GM23248 (cell line): Measurements from ENCODE around the gene PTPN6. TPM values are rescaled to one million over a fixed set of nuclear protein-coding genes. Genes with fewer than 3 reads are reported as not detected.

ENCODE experiments used
- DNase-seq: peaks from one replicate; pipeline ENCODE4 v3.0.0-alpha.2; 2015
- H2AFZ ChIP-seq: fragments of 200-600 bp; sonication (generic); 2 replicates; pipeline ENCODE4 v1.6.1; 2016; ENCODE audit warnings: antibody characterized with exemption
- H3F3A ChIP-seq: fragments of 200-600 bp; sonication (generic); 2 replicates; pipeline ENCODE4 v1.6.1; 2016; ENCODE audit warnings: mild to moderate bottlenecking, antibody characterized with exemption, mixed run types; ENCODE audit not compliant: insufficient read depth
- H3K27ac ChIP-seq: fragments of 200-600 bp; sonication (generic); 2 replicates; pipeline ENCODE4 v1.5.1; 2016; ENCODE audit warnings: mild to moderate bottlenecking
- H3K27me3 ChIP-seq: fragments of 200-600 bp; sonication (generic); replicated peaks from 2 replicates; pipeline ENCODE4 v1.6.1; 2016; ENCODE audit warnings: mild to moderate bottlenecking; ENCODE audit not compliant: insufficient read depth
- H3K36me3 ChIP-seq: fragments of 200-600 bp; sonication (generic); 2 replicates; pipeline ENCODE4 v1.6.1; 2016; ENCODE audit warnings: low read depth, mild to moderate bottlenecking
- H3K4me1 ChIP-seq: fragments of 200-600 bp; sonication (generic); 2 replicates; pipeline ENCODE4 v1.6.1; 2016; ENCODE audit warnings: mild to moderate bottlenecking; ENCODE audit not compliant: insufficient read depth
- H3K4me2 ChIP-seq: fragments of 200-600 bp; sonication (generic); one replicate; pipeline ENCODE4 v1.6.1; 2016; ENCODE audit warnings: mild to moderate bottlenecking; ENCODE audit not compliant: unreplicated experiment
- H3K4me3 ChIP-seq: fragments of 200-600 bp; sonication (generic); 2 replicates; pipeline ENCODE4 v1.5.1; 2016; ENCODE audit warnings: mild to moderate bottlenecking
- H3K79me2 ChIP-seq: fragments of 200-600 bp; sonication (generic); 2 replicates; pipeline ENCODE4 v1.6.1; 2016; ENCODE audit warnings: mild to moderate bottlenecking; ENCODE audit not compliant: insufficient read depth
- H3K9ac ChIP-seq: fragments of 200-600 bp; sonication (generic); 2 replicates; pipeline ENCODE4 v1.6.1; 2016; ENCODE audit warnings: mild to moderate bottlenecking
- H3K9me2 ChIP-seq: fragments of 200-600 bp; sonication (generic); 2 replicates; pipeline ENCODE4 v1.6.1; 2016; ENCODE audit warnings: mixed run types, mild to moderate bottlenecking, moderate library complexity; ENCODE audit not compliant: insufficient read depth
- H3K9me3 ChIP-seq: fragments of 200-600 bp; sonication (generic); one replicate; pipeline ENCODE4 v1.6.1; 2017; ENCODE audit warnings: low read depth
- H4K20me1 ChIP-seq: fragments of 200-600 bp; sonication (generic); 2 replicates; pipeline ENCODE4 v1.6.0; 2016; ENCODE audit not compliant: insufficient read depth
- EZH2 ChIP-seq: fragments of 200-600 bp; sonication (generic); IDR thresholded peaks from 2 replicates; pipeline ENCODE4 v1.6.1; 2018; ENCODE audit warnings: antibody characterized with exemption, mild to moderate bottlenecking; ENCODE audit not compliant: insufficient read depth, poor library complexity, severe bottlenecking
- EZH2phosphoT487 ChIP-seq: fragments of 200-600 bp; sonication (generic); IDR thresholded peaks from 2 replicates; pipeline ENCODE4 v1.6.1; 2018; ENCODE audit warnings: antibody characterized with exemption, moderate library complexity, mild to moderate bottlenecking, low read depth; ENCODE audit not compliant: insufficient read depth
- WGBS, 2 experiments: methylation state at CpG; one replicate each; pipeline ENCODE4 v1.1.6; 2015 to 2017; ENCODE audit warnings: low lambda C conversion rate in 2 of 2, low coverage in 1 of 2; ENCODE audit errors: missing lambda C conversion rate in 2 of 2; 5-methylcytosine and 5-hydroxymethylcytosine counted together
- in situ Hi-C: fragments of 300-500 bp; cut with MboI; formaldehyde crosslinking; loops from 2 replicates; pipeline ENCODE4 v1.15.0; 2020
- polyA plus RNA-seq: library from polyadenylated mRNA; unstranded; fragments of >200 nt; fragmentation: Nextera tagmentation; extraction: Ambion mirVana; gene quantifications from 2 replicates; pipeline ENCODE4 v1.2.1, GENCODE V29; 2016
- total RNA-seq: library from RNA; depleted of rRNA; stranded (reverse); fragments of >200 nt; shearing (Covaris generic); gene quantifications from 2 replicates; pipeline ENCODE4 v1.2.3, GENCODE V29; 2014

PTPN6 gene
- total and polyA plus RNA-seq, 2 experiments from 2014 or later: 0.21 TPM; not detected in 1

GRCh38 chr12:6952863-6953441 is 1.8 kb downstream of the PTPN6 start:
- no peaks in the 10 kb centered on the region for H3K9me3 ChIP-seq
- H3K4me3 ChIP-seq: no peak overlapping the region
- no peak overlapping the region for H3K27ac ChIP-seq
- H3K4me2 ChIP-seq: no peak overlapping the region
- no peak overlapping the region for H3K9ac ChIP-seq
- DNase-seq: no peak
- H3K9me2 ChIP-seq: no peaks in the 10 kb centered on the region
- no peaks in the 10 kb centered on the region for H4K20me1 ChIP-seq
- no peaks in the 10 kb centered on the region for H3K27me3 ChIP-seq
- in situ Hi-C loops: no loop called here
- no peaks in the 10 kb centered on the region for H3K36me3 ChIP-seq
- TF ChIP-seq EZH2: no peak
- TF ChIP-seq EZH2phosphoT487: no peak
- no peak overlapping the region for H2AFZ ChIP-seq
- H3F3A ChIP-seq: no peaks in the 10 kb centered on the region
- no peaks in the 10 kb centered on the region for H3K4me1 ChIP-seq
- no peaks in the 10 kb centered on the region for H3K79me2 ChIP-seq
- 91% methylated on average over 15 of the region's 15 CpGs for WGBS, 2 experiments

GRCh38 chr12:6953442-6954315 is 2.5 kb downstream of the PTPN6 start:
- no peaks in the 10 kb centered on the region for H4K20me1 ChIP-seq
- TF ChIP-seq EZH2 (no peak), EZH2phosphoT487 (no peak)
- H3K9ac ChIP-seq: no peak overlapping the region
- in situ Hi-C loops: no loop called here
- H3K79me2 ChIP-seq: no peaks in the 10 kb centered on the region
- no peaks in the 10 kb centered on the region for H3K9me3 ChIP-seq
- DNase-seq: no peak
- 70 to 72% methylated on average over 17 to 24 of the region's 24 CpGs for WGBS, 2 experiments
- no peaks in the 10 kb centered on the region for H3F3A ChIP-seq
- no peak overlapping the region for H3K4me2 ChIP-seq
- H3K36me3 ChIP-seq: no peaks in the 10 kb centered on the region
- no peak overlapping the region for H2AFZ ChIP-seq
- H3K9me2 ChIP-seq: no peaks in the 10 kb centered on the region
- no peaks in the 10 kb centered on the region for H3K4me1 ChIP-seq
- H3K4me3 ChIP-seq: no peak overlapping the region
- H3K27me3 ChIP-seq: no peaks in the 10 kb centered on the region
- H3K27ac ChIP-seq: no peak overlapping the region

GRCh38 chr12:6954316-6955107 is 3.4 kb downstream of the PTPN6 start:
- no peaks in the 10 kb centered on the region for H3K9me3 ChIP-seq
- H3K79me2 ChIP-seq: no peaks in the 10 kb centered on the region
- H2AFZ ChIP-seq: no peak overlapping the region
- H4K20me1 ChIP-seq: no peaks in the 10 kb centered on the region
- no peak overlapping the region for H3K27ac ChIP-seq
- no peaks in the 10 kb centered on the region for H3F3A ChIP-seq
- H3K9me2 ChIP-seq: no peaks in the 10 kb centered on the region
- WGBS, 2 experiments: 80 to 84% methylated on average over 21 of the region's 21 CpGs
- H3K4me2 ChIP-seq: no peak overlapping the region
- no peak overlapping the region for H3K4me3 ChIP-seq
- no peak for TF ChIP-seq EZH2phosphoT487
- no peak for TF ChIP-seq EZH2
- no peaks in the 10 kb centered on the region for H3K4me1 ChIP-seq
- no peaks in the 10 kb centered on the region for H3K36me3 ChIP-seq
- H3K9ac ChIP-seq: no peak overlapping the region
- H3K27me3 ChIP-seq: no peaks in the 10 kb centered on the region
- DNase-seq: no peak
- in situ Hi-C loops: no loop called here
